GM12891 (cell line): ENCODE measurements around the gene SIRT3.

ENCODE experiments used
- PAX5 ChIP-seq: IDR thresholded peaks from 2 replicates; pipeline ENCODE4 v1.6.1; 2011; ENCODE audit warnings: low read length, moderate library complexity, mild to moderate bottlenecking; ENCODE audit not compliant: insufficient read depth, severe bottlenecking
- POLR2A ChIP-seq: IDR thresholded peaks from 2 replicates; pipeline ENCODE4 v1.6.1; 2011; ENCODE audit warnings: low read depth, low read length, control low read depth
- POLR2AphosphoS5 ChIP-seq: IDR thresholded peaks from 2 replicates; pipeline ENCODE4 v1.6.1; 2011; ENCODE audit warnings: low read depth, low read length, control low read depth
- POU2F2 ChIP-seq: IDR thresholded peaks from 2 replicates; pipeline ENCODE4 v1.6.1; 2011; ENCODE audit warnings: low read depth, mild to moderate bottlenecking, control low read depth, low read length, moderate library complexity
- SPI1 ChIP-seq: IDR thresholded peaks from 2 replicates; pipeline ENCODE4 v1.6.1; 2011; ENCODE audit warnings: low read depth, low read length, control low read depth
- TAF1 ChIP-seq: IDR thresholded peaks from 2 replicates; pipeline ENCODE4 v1.6.1; 2011; ENCODE audit warnings: low read depth, low read length, control low read depth

DNA sequence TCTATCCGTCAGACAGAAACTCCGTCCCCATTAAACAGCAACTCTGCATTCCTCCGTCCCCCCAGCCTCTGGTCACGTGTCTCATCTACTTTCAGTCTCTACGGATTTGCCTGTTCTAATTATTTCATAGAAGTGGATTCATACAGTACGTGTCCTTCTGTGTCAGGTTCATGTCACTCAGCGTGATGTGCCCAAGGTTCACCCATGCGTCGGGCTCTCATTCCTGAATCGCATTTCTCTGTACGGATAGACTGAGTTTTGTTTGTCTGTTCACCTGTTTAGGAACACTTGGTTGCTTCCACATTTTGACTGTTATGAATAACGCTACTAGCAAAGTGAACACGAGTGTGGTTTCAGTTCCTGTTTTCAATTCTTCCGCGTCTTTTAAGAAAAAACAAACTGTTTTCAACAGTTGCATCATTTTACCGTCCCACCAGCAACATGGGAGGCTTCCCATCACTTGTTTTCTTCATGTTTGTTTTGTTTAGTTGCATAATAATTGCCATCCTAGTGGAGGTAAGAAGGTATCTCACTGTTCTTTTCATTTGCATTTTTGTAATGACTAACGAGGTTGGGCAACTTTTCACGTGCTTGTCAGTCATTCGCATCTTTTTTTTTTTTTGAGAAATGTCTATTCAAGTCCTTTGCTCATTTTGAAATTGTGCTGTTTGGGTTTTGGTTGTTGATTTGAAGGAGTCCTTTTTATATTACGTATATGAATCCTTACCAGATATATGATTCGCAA, 33.2 kb upstream of the SIRT3 start:
- TF ChIP-seq POLR2AphosphoS5 (0 out of 2 replicates have a peak, but pooled peaks have one; percentile 46), PAX5 (no peak), POLR2A (no peak; the same call in 1 of the 2 replicates), TAF1 (peak; percentile 43; the same call in 1 of the 2 replicates), SPI1 (peak; percentile 100), POU2F2 (peak; percentile 55; the same call in 1 of the 2 replicates)
